ENCODE results near the gene GAPDHS.

DNA sequence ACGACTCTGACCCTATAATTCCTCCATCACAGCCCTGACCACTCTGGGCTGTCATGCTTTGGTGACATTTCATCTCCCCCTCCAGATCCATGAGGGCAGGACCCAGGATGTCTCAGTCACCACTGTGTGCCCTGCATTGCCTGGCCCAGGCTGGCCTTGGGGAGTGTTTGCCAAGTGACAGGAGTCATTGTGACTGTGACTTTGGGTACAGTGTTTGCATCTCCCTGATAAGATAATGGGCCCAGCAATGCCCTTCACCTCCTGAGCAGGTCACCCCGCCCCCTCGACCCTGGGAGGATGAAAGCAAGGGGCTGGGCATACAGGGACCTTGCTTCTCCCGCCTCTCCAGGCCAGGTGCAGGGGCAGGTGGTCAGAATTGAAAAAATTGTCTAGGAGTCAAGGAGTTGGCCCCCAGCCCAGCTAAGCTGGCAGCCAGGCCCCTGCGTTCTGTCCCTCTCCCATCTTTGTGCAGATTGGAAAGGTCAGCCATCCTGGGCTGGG lies 36.1 kb downstream of the GAPDHS start:
- TF ChIP-seq, protein P1, sequence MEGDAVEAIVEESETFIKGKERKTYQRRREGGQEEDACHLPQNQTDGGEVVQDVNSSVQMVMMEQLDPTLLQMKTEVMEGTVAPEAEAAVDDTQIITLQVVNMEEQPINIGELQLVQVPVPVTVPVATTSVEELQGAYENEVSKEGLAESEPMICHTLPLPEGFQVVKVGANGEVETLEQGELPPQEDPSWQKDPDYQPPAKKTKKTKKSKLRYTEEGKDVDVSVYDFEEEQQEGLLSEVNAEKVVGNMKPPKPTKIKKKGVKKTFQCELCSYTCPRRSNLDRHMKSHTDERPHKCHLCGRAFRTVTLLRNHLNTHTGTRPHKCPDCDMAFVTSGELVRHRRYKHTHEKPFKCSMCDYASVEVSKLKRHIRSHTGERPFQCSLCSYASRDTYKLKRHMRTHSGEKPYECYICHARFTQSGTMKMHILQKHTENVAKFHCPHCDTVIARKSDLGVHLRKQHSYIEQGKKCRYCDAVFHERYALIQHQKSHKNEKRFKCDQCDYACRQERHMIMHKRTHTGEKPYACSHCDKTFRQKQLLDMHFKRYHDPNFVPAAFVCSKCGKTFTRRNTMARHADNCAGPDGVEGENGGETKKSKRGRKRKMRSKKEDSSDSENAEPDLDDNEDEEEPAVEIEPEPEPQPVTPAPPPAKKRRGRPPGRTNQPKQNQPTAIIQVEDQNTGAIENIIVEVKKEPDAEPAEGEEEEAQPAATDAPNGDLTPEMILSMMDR (IDR thresholded peaks at IDR 0.05), result no peak
- TF ChIP-seq POLR2A (IDR thresholded peaks at IDR 0.05), result no peak
